Measurements from ENCODE around the gene SPSB1.
A peak's percentile ranks its signal among the peaks of the same experiment; 100 is the strongest.

Gene SPSB1

GRCh38 chr1:9292361-9293240, at the start of gene SPSB1:
SPSB1 (plus strand) TSS chr1:9292894; CDS start chr1:9355892, 62,998 bp downstream.
- peak; percentile 41 for DNase-seq

- no peak for DNase-seq
Measured at GRCh38 chr1:9243066-9243739, 49.5 kb upstream of the SPSB1 start.

GRCh38 chr1:9244501-9245229, 48.0 kb upstream of the SPSB1 start:
- no peak for DNase-seq

- DNase-seq = no peak
Measured at GRCh38 chr1:9245230-9245619, 47.5 kb upstream of the SPSB1 start.

- DNase-seq = no peak
Measured at GRCh38 chr1:9245661-9246060, 47.0 kb upstream of the SPSB1 start.

- DNase-seq = no peak
Measured at GRCh38 chr1:9246215-9246614, 46.5 kb upstream of the SPSB1 start.

GRCh38 chr1:9246841-9247785, 45.6 kb upstream of the SPSB1 start:
- no peak for DNase-seq

- no peak for DNase-seq
Measured at GRCh38 chr1:9247894-9248293, 44.8 kb upstream of the SPSB1 start.

GRCh38 chr1:9248341-9249262, 44.1 kb upstream of the SPSB1 start:
- no peak for DNase-seq

- no peak for DNase-seq
Measured at GRCh38 chr1:9249263-9249533, 43.5 kb upstream of the SPSB1 start.

GRCh38 chr1:9249534-9250410, 42.9 kb upstream of the SPSB1 start:
- no peak for DNase-seq

GRCh38 chr1:9250411-9251381, 42.0 kb upstream of the SPSB1 start:
- no peak for DNase-seq

GRCh38 chr1:9251501-9251900, 41.2 kb upstream of the SPSB1 start:
- DNase-seq = no peak

GRCh38 chr1:9253004-9253403, 39.7 kb upstream of the SPSB1 start:
- DNase-seq = no peak

- DNase-seq = no peak
Measured at GRCh38 chr1:9253453-9254105, 39.1 kb upstream of the SPSB1 start.

GRCh38 chr1:9256332-9256731, 36.4 kb upstream of the SPSB1 start:
- DNase-seq = no peak

GRCh38 chr1:9257851-9258250, 34.8 kb upstream of the SPSB1 start:
- DNase-seq = no peak

GRCh38 chr1:9258629-9259028, 34.1 kb upstream of the SPSB1 start:
- DNase-seq = no peak
